Measurements from ENCODE around the gene SUN2.

SUN2 gene

GRCh38 chr22:38753948-38754750 lies 1.6 kb downstream of the SUN2 start:
- peak; percentile 34 for DNase-seq (ENCODE audit: low spot score)

- DNase-seq (ENCODE audit: low spot score): no peak
These were observed 4.1 kb downstream of the SUN2 start for GRCh38 chr22:38751422-38752346.

GRCh38 chr22:38751066-38751421 lies 4.8 kb downstream of the SUN2 start:
- DNase-seq (ENCODE audit: low spot score): no peak

- DNase-seq (ENCODE audit: low spot score): no peak
These were observed 5.2 kb downstream of the SUN2 start for GRCh38 chr22:38750638-38751037.

GRCh38 chr22:38750104-38750503 lies 5.7 kb downstream of the SUN2 start:
- DNase-seq (ENCODE audit: low spot score): no peak

DNA sequence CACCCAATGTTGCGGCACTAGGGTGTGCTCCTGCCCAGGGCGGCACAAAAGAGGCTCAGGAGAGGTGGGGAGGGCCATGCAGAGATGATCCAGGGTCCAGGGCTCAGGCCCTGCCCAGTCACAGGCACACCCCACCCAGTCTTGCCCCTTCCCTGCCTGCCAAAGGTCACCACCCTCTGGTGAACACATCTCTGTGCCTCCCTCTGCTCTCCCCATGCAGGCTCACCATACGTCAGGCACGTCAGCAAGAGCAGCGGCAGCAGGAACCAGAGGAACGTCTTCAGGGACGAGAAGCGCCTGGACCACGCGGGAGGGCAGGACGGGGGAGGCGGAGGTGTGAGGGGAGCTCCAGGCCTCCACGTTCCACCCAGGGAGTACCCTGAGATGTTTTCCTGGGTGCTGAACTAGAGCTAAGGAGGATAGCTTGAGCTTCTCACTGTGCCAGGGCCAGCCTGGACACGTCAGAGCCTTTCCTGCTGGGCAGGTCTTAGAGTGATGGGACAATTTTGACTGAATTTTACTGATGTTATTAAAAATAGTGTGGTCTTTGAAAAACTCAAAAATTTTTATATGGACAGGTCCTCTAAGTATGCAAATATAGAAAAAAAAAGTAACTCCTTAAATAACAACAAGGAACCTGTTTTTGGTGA lies 7.2 kb downstream of the SUN2 start:
- no peak for DNase-seq (ENCODE audit: low spot score)

DNA sequence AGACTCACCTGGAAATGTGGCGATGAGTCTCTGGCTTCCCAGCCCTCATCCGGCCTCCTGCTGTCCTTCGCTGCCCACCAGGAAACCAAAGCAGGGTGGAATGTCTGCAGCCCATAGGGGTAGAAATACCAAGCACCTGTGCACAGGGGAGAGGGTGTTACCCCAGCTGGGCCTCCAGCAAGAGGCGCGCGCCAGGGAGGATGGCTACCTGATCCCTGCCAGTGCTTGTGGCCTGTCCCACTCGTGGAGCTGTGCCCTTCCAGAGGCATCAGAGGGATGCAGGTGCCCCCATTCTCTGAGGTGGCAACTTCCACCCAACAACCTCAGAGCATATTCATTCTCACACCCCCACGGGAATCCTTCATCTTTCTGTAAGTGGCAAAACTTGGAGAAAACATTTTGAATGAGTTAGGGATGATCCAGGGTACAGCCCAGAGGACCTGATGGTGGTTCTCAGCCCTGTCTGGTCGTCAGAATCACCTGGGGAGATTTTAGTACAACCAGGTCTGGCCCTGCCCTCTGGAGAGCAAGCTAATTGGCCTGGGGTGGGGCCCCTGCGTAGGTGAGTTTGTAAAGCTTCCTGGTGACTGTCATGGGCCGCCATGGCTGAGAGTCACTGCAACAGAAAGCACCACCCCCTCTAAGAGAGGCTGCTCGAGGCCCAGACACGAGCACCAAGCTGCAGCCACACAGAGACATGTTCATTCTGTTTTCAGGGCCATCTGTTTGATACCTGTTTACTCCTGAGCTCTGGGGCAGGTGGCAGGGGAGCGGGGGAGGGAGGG lies 9.9 kb downstream of the SUN2 start:
- DNase-seq (ENCODE audit: low spot score): no peak

DNA sequence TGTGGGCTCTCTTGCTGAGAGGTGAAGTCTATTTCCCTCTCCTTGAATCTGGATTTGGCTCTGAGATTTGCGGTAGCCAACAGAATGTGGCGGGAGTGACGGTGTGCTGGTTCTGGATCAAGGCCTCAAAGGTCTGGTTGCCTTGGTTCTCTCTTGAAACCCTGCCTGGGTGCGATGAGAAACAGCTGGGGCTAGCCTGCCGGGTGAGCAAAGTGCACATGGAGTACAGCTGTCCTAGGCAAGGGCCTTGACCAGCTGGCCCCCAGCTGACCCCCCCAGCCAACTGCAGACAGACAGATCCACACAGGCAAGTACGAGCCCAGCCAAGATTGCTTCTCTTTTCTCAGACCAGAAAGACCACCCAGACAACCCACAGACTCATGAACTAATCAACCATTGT lies 10.8 kb downstream of the SUN2 start:
- DNase-seq (ENCODE audit: low spot score): no peak

DNA sequence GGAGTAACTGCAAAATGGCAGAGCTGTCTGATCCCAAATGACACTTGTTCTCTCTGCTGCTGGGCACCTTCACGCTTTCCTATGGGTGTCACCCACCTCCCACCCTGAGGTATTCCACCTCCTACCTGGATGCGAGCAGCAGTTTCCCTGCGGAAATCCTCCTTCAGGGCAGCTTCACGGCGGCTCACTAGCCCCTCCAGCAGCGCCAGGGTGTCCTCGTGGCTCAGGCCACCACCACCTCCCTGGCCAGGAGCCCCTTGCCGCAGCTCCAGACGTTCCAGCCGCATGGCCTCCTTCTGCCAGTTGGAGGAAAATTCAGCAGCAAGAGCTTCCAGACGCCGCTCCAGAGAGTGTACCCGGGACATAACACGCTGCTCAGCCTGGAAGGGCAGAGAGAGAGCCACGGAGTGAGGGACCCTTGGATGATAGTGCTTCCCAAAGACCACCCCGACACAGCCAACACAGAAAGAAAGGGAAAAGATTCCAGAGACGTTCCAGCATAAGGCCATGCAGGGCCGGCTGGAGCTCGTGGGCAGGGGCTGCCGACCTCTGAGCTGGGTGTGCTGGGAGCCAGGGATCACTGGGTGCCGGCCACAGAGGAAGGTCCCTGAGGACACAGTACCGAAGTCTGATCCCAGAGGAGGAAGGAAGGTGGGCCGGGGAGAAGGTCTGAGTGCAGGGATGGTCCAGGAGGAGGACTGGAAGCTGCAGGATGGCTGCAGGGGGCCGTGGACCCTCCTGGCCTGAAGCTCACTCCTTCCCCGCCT lies 13.4 kb downstream of the SUN2 start:
- DNase-seq (ENCODE audit: low spot score): no peak

DNA sequence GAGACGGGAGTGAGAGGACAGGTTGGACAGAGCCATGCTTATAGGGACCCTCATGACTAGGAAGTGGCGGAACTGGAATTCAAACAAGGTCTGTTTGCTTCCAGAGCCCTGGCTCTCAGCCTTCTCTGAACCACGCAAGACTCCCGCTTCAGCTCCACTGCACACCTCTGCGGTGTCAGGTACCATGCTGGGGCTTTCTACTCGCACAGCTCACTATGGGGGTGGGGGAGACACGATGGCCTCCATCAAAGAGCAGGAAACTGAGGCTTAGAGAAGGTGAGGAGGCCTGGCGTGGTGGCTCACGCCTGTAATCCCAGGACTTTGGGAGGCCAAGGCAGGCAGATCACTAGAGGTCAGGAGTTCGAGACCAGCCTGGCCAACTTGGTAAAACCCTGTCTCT lies 14.2 kb downstream of the SUN2 start:
- no peak for DNase-seq (ENCODE audit: low spot score)

DNA sequence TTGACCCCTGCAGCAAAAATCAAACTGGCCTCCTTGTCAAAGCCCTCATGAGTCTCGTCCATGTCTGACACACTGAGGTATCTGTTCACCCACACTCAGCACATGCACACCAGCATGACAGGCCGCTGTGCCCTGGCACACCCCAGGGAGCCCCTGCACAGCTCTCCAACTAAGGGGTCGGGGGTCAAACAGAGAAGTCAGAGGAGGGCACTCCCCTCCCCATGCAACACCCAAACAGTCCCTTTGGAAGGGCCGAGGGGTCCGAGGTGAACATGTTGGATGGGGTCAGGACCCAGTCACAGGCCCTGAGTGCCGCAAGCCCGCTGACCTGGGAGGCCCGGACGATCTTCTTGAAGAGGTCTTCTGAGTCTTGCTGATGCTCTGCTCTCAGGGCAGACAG lies 14.6 kb downstream of the SUN2 start:
- DNase-seq (ENCODE audit: low spot score): no peak

- no peak for DNase-seq (ENCODE audit: low spot score)
These were observed 15.0 kb downstream of the SUN2 start for GRCh38 chr22:38740754-38741153.

- DNase-seq (ENCODE audit: low spot score): no peak
These were observed 15.6 kb downstream of the SUN2 start for GRCh38 chr22:38740116-38740723.

- DNase-seq (ENCODE audit: low spot score): no peak
These were observed 16.3 kb downstream of the SUN2 start for GRCh38 chr22:38739300-38740055.

DNA sequence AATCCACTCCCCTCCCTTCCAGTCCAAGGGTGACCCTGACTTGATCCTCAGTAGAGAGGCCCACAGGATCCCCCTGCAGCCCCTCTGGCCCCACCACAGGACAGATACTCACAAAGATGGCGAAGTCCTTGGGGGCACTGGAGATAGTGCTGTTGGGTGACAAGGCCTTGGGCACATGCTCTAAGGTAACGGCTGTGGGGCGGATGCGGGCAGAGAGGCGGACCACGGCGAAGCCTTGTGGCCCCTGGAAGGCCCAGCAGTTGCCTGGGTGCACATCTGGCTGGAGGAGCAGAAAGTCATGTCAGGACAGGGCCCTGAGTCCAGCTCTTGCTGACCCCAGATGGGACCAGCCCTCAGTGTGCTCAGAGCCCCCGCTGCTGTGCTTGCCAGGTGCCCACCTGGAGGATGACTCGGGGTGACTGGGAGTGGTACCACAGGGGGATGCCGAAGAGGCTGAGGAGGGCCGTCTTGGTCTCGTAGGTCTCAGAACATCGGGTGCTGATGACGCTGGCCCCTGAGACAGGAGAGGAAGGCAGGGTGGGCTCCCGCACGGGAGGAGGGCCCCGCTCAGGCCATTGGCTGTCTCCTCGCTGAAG lies 17.2 kb downstream of the SUN2 start:
- DNase-seq (ENCODE audit: low spot score): no peak

DNA sequence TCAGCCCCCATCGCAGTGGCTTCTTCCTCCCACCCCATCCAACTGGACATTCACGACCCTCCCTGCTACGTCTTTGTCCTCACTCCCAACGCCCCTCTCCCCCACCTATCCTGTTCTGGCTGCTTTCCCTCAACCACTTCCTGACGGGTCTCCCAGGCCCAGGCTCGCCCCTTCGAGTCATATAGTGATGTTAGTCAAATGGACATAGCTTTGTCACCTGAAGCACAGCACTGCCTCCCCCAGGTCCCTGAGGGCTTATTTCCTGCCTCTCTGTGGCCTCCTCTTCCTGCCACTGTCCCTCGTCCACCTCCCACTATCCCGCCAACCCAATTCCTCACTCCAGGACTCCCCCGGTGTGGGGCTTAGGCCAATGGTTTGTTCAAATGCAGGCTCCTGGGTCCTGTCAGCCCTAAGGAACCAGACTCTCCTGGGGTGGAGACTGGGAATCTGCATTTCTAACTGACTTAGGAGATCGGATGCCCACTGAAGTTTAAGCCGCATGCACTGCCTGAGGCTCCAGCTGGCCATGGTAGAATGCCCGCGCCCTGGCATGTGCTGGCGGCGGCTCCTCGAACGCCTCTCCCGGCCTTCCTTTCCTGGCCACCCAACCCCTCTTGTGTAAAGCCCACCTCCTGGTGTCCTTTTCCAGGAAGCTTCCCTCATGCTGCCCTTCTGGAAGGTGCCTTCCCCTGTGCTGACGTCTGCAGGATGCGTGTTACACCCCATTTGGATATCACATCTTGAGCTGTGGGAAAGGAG lies 18.3 kb downstream of the SUN2 start:
- no peak for DNase-seq (ENCODE audit: low spot score)

GRCh38 chr22:38736257-38736570 lies 19.6 kb downstream of the SUN2 start:
- DNase-seq (ENCODE audit: low spot score): no peak

DNA sequence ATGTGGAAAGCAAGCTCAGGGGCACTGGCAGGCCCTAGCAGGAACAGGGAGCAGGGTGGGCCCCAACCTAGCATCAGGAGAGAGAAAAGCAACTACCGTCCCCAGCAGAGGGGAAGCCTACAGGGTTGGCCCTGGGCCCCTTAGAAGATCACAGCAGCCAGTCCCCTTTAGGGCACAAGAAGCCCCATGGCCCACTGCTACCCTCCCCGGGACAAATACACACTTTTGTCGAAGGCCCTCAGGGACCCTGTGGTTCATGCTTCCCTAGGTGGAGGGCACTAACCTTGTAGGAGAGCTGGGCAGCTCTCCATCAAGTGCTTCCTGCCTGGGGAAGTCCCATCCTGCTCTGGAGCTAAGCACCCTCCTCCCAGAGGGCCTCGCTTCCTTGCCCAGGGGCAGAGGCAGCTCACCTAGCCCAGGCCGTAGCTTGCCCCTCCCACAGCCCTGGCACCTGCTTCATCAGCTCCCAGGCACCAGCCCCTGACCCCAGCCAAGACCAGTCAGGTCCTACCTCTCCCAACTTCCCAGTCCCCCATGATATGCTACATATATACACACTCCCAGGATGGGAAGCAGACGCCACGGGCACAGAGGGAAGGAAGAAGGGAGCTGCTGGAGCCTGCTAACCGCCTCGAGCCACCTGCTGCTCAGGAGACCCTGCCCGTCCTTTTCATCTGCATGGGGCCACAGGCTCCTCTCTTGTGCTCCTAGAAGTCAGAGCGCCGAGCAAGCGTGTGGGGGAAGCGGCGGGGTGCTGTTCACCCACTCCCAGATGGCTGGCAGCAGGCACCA lies 20.1 kb downstream of the SUN2 start:
- no peak for DNase-seq (ENCODE audit: low spot score)

Measured in hepatic stellate cell (primary cell).